ENCODE data around the gene SLC10A7. TPM values are rescaled to one million over a fixed set of nuclear protein-coding genes. Genes with fewer than 3 reads are reported as not detected.

SLC10A7 gene
- total and polyA plus RNA-seq, 2 of the 4 experiments (the other 2 are of a cell fraction): 5.2 to 8.4 TPM

DNA sequence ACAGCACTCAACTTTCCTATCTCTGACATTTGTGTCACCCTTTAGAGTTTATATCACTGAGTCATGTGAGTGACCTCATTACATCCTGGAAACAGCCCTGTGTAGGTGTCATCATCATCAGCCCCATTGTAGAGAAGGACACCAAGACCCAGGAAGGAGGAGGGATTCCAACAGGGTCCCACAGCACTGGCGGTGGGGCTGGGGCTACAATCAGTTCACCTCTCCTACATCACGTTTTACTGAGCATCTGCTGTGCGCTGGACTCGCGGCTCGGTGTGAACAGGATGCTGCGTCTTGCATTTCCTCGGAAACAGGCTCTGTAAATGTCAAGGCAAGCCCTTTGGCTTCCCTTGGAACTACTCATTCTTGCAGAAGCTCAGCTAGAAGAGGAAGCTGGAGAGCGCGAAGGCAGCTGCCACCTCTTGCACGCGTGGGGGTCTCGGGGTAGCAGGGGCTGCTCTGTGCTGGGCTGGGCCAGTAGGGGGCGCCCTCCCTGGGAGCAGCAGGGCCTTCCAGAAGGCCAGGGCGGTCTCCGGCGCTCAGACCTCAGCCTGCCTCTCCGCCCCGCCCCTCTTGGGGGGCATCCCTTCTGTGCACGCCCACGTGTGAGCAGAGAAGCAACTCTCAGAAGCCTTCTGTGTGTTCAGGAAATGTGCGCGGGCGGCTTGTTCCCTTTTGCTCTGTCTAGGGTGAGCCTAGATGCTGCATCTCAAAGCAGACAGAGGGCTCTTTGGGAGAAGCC lies 278.4 kb downstream of the SLC10A7 start:
- Histone ChIP-seq H2AK9ac (replicated peaks; ENCODE audit: low read depth, low read length, poor library complexity) (peak overlapping the region; percentile 6), H4K20me1 (ENCODE audit: insufficient read depth, low read length) (no peaks in the 10 kb centered on the region), H3K18ac (ENCODE audit: low read depth, low read length) (no peak overlapping the region), H4K5ac (ENCODE audit: low read depth, low read length) (no peak overlapping the region), H2BK20ac (ENCODE audit: low read depth, low read length) (peak overlapping the region; percentile 17; the same call in 1 of the 2 replicates), H3K27ac (ENCODE audit: insufficient read depth, low read length) (no peak overlapping the region), H3K56ac (ENCODE audit: extremely low read depth, insufficient read depth, low read length) (no peak overlapping the region), H2BK5ac (ENCODE audit: low read depth, low read length, poor library complexity, severe bottlenecking) (no peak overlapping the region), H2BK15ac (ENCODE audit: low read depth, low read length) (no peak overlapping the region), H3K23ac (ENCODE audit: low read depth, low read length) (no peak overlapping the region), H3K36me3 (ENCODE audit: control insufficient read depth, insufficient read depth, low read length) (no peaks in the 10 kb centered on the region), H4K8ac (ENCODE audit: low read depth in 2 of 2, low read length in 2 of 2) (no peak overlapping the region; a peak in 1 of 4 replicates), H3K4me2 (ENCODE audit: low read depth, low read length) (no peak overlapping the region), H2BK120ac (ENCODE audit: low read depth, low read length) (peak overlapping the region; percentile 59; the same call in 1 of the 2 replicates), H3K4me1 (ENCODE audit: control insufficient read depth, insufficient read depth, low read length) (peaks cover 11% of the 10 kb centered on the region), H3K4me3 (ENCODE audit: insufficient read depth, low read depth, low read length) (no peak overlapping the region), H3K79me1 (ENCODE audit: low read depth in 1 of 2, low read length in 2 of 2) (no peaks in the 10 kb centered on the region), H3K9me3 (ENCODE audit: control insufficient read depth, insufficient read depth, low read length) (no peaks in the 10 kb centered on the region), H3K27me3 (ENCODE audit: control insufficient read depth, insufficient read depth, low read length) (no peaks in the 10 kb centered on the region), H2AK5ac (ENCODE audit: low read depth, low read length) (peak overlapping the region; percentile 62), H4K91ac (ENCODE audit: insufficient read depth, low read depth, low read length) (0 out of 2 replicates have a peak overlapping the region, but pooled peaks have one; percentile 12), H2AFZ (replicated peaks; ENCODE audit: low read length, poor library complexity) (peak overlapping the region; percentile 33), H3K9me1 (ENCODE audit: insufficient read depth, low read length) (peaks cover 12% of the 10 kb centered on the region), H3K4ac (ENCODE audit: low read depth, low read length) (0 out of 2 replicates have a peak overlapping the region, but pooled peaks have one; percentile 19), H3K9ac (ENCODE audit: low read depth, low read length) (no peak overlapping the region), H3K14ac (replicated peaks; ENCODE audit: low read depth, low read length) (peak overlapping the region; percentile 27; the same call in 1 of the 2 replicates)
- 96% methylated on average over 5 of the region's 24 CpGs; no CpG with 5 or more reads in 1 of the 2 experiments for WGBS, 2 experiments (ENCODE audit: extremely low coverage in 2 of 2, insufficient read length in 1 of 2)
- ChIA-PET POLR2A (ENCODE audit: unreplicated experiment) (no interaction called here), CTCF (no interaction called here)
- TF ChIP-seq, protein P1, sequence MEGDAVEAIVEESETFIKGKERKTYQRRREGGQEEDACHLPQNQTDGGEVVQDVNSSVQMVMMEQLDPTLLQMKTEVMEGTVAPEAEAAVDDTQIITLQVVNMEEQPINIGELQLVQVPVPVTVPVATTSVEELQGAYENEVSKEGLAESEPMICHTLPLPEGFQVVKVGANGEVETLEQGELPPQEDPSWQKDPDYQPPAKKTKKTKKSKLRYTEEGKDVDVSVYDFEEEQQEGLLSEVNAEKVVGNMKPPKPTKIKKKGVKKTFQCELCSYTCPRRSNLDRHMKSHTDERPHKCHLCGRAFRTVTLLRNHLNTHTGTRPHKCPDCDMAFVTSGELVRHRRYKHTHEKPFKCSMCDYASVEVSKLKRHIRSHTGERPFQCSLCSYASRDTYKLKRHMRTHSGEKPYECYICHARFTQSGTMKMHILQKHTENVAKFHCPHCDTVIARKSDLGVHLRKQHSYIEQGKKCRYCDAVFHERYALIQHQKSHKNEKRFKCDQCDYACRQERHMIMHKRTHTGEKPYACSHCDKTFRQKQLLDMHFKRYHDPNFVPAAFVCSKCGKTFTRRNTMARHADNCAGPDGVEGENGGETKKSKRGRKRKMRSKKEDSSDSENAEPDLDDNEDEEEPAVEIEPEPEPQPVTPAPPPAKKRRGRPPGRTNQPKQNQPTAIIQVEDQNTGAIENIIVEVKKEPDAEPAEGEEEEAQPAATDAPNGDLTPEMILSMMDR (conservative IDR thresholded peaks at IDR 0.05; ENCODE audit: low read depth, low read length): 0 out of 2 replicates have a peak, but pooled peaks have one; percentile 4
- TF ChIP-seq MAZ (IDR thresholded peaks at IDR 0.05; ENCODE audit: borderline replicate concordance, low read depth, low read length) (no peak), CEBPB (IDR thresholded peaks at IDR 0.05; ENCODE audit: low read depth, low read length) (peak; percentile 24; the same call in 1 of the 2 replicates), NFE2L2 (IDR thresholded peaks at IDR 0.05; ENCODE audit: low read depth, low read length) (no peak), MXI1 (IDR thresholded peaks at IDR 0.05; ENCODE audit: borderline replicate concordance, low read depth, low read length) (no peak), BHLHE40 (IDR thresholded peaks at IDR 0.05; ENCODE audit: low read depth, low read length) (no peak), SMC3 (IDR thresholded peaks at IDR 0.05; ENCODE audit: low read depth, low read length) (no peak)
- no TSS peak for BruUV-seq (replicated peaks)
- ATAC-seq (ENCODE audit: low read depth): no peak
- dilution Hi-C loops (cut with HindIII; ENCODE audit: low sequenced_read_pairs, unreplicated experiment) (no loop called here), in situ Hi-C loops (cut with MboI; ENCODE audit: low sequenced_read_pairs) (no loop called here), intact Hi-C loops (cut with micrococcal nuclease) (loop anchor here (2.0 kb wide), 1 partner anchor 95 kb away; no protein-coding TSS in a partner anchor)
- DNase-seq: peak; percentile 37
